Activated CD4-positive, alpha-beta T cell treated with anti-CD3 and anti-CD28 coated beads, Interleukin-2, Interleukin-6, amounts not matched to agents 100 ng/mL and 50 ng/mL, durations not matched to agents 16 hours and 8 hours (primary cell): Measurements from ENCODE around the gene SERINC4.

Experiments used
- DNase-seq: peaks from one replicate; pipeline ENCODE4 v3.0.0-alpha.2; 2020

SERINC4 gene

DNA sequence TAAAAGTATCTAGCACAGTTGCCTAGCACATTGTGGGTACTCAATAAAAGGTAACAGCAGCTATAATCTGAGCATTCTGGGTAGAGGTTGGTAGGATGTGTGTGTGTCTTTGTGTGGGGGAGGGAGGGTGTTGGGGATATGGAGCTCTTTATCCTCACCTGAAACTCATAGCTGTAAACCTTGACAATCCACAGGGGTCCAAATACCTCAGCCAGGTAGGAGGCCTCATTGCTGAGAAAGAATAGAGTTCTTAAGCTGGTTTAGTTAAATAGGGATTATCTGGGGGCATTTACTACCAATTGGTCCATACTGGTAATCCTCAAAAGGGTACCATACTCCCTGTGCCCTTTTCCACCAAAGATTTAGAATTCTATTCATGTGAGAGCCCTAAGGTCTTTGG is 4.0 kb downstream of the SERINC4 start:
- DNase-seq, result no peak

DNA sequence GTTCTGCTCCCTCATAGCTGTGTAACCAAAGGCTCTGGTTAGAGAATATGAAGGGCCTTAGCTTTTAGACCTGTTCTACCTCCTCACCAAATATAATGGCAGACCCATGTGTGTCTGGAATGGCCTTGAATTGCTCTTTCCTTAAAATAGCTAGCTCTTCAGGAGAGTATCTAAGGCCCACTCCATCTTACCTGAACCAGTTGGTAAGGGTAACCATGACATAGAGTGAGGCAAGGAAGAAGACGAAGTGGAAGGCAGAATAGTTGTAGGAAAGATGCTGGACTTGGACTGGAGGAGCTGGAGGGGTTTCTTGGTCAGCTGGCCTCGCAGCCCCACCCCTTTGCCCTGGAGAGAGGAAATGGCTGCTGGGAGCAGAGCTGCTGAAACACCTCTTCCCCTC is 4.8 kb downstream of the SERINC4 start:
- DNase-seq, result no peak

DNA sequence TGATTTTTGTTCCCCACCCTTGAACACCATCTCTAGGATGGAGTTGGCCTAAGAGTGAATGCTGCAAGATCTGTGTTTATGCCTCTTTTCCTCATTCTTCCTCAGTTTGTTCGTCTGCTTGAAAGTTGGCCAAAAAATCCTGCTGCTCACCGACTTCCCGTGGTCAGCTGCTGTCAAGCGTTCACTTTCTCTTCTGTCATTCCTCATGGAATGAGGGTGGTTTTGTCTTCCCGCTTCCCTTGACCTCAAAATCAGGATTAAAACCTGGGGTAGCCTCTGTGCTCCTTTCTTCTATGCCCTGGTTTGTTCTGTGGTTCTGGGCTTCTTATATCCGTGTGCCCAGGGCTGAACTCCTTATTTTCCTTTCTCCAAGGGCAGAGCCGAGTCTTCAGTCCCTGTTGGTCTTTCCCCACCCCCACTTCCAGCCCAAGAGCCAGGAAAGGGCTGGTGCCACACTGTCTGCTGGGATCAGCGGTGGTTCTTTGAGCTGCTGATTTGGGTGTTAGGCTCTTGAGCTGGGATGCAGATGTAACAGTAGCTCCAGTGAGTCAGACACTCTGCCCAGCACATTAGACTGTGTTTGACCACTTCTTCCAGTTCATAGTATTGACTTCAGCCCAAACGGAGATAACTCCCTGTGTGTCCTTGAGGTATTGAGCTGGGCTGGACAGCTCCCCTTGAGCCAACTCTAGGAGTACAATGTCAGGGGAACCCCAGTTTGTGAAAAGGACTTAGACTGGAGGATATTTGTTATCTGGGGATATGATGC is 5.6 kb downstream of the SERINC4 start:
- DNase-seq, result no peak

DNA sequence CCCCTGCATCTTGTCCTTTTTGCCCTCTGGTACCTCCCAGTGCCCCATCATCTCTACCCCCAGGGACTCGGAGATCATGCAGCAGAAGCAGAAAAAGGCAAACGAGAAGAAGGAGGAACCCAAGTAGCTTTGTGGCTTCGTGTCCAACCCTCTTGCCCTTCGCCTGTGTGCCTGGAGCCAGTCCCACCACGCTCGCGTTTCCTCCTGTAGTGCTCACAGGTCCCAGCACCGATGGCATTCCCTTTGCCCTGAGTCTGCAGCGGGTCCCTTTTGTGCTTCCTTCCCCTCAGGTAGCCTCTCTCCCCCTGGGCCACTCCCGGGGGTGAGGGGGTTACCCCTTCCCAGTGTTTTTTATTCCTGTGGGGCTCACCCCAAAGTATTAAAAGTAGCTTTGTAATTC is 6.4 kb downstream of the SERINC4 start:
- no peak for DNase-seq

DNA sequence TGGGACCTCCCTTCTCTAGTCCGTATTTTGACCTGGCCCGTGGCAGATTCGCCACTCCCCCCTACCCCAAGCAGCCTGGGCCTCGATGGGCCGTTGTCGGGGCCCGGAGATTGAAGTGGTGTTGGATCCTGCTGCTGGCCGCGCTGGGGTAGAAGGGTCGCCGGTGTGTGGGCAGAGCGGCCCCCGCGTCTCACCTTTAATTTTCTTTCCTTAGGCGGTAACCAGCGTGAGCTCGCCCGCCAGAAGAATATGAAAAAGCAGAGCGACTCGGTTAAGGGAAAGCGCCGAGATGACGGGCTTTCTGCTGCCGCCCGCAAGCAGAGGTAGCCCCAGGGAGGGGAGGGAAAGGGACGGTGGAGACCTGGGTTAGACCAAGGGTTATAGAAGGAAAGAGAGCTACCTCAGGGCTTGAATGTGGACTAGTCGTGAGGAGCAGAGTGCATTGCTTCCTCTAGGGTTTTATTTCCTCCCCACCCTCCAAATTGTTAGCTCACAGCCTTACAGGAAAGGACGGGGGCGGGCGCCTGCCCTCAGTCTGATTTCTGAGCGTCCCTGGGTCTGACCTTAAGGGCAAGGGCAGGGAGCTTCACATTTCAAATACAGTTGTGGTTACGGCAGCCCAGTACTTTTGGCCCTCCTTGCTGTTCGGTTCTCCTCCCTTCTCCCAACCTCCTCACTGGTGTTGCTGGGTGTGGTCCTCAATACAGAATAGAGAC is 7.1 kb downstream of the SERINC4 start:
- DNase-seq, result peak; percentile 51

DNA sequence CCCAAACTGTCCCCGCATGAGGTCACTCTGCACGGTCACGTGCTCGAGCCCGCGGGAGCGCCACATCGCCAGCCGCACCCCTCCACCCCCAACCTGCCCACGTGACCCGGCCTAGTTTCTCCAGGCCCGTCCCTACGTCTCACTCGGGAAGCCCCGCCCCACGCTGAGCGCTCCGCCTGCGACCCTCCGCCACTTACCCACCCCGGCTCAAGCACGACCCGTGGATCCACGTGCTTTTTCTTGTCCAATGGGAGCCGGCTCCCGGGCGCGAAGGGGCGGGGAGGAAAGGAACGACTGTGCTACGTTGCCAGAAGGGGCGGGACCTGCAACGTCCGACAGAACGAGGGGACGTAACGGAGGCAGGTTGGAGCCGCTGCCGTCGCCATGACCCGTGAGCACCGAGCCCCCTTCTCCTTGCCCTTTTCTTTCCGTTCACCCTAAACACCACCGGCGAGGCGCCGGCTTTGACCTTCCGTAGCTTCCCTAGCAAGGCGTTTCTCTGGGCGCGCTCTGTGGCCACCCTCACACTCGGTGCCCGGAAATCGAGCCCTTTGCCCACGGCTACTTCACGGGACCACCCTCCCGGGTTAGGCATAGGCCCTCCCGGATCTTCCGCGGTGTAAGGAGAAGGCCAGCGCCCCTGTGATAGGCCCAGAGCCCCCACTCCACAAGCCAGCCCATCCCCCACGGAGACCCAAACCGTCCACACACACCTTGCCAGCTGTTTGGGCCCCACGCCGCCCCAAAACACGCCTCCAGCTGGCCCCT is 7.8 kb downstream of the SERINC4 start, which contains the start of gene SERF2:
TSS of gene SERF2 (plus strand) at position 328 of the 768 bp plus-strand sequence. CDS start at position 385, 57 bp downstream.
- peak; percentile 100 for DNase-seq

DNA sequence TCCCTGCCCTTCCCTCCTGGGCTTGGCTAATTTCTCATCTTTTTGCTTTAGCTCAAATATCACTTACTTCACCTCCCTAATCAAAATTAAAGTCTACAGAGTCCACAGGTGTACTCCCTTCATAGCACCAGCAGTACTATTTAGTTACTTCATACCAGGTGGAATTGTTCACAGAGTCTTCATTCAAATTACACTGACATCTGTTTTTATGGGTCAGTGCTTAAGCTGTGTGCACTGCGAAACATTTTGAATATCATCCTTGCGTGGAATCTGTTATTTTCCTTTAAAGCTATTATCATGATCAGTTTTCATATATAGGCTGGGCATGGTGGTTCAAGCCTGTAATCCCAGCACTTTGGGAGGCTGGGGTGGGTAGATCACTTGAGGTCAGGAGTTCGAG is 10.6 kb downstream of the SERINC4 start:
- DNase-seq, result no peak

DNA sequence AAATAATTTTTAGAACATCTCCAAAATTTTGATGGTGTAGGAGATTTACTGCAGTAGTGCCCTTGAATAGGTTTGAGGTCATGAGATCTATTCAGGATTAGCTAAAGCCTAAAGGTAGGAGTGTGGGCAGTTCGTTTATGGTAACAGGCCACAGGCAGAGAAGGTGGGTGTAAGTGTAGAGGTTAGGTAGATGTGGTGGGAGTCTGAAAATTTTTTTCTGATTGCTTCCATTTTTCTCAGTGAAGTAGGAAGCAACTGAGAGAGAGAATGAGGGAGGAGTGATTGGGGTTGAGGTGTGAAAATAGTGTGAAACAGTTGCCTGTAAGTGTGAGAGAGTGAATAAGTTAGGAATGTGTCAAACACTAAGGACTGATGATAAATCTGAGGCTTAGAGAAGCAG is 21.0 kb downstream of the SERINC4 start:
- no peak for DNase-seq

DNA sequence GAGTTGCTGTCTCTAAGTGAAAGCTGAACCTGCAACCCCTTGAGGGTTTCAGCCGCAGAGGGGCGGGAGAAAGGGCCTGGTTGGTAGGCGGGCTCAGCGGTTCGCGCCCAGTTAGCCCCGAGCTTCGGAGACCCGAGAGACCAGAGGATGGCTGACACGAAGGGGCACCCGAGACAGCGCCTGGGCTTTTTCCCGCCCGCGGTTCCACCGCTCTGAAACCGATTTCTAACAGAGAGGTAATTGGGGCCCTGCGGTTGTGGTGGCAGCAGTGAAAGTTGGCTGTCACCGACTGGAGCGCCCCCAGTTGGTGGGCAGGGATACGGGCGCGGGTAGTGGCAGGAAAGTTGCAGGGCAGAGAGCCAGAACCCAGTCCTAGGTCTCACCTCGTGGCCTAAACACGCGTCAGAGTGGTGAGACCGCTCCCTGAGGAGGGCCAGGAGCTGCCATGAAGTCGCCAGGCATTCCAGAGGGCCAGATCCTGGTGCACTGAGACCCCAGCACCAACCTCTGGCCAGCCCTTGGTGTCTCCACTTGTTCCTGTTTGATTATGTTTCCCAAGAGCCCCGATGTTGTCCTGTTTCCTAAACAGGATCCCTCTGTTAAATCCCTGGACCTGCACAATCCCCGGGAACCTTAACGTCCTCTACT is 22.6 kb downstream of the SERINC4 start:
- peak; percentile 88 for DNase-seq

DNA sequence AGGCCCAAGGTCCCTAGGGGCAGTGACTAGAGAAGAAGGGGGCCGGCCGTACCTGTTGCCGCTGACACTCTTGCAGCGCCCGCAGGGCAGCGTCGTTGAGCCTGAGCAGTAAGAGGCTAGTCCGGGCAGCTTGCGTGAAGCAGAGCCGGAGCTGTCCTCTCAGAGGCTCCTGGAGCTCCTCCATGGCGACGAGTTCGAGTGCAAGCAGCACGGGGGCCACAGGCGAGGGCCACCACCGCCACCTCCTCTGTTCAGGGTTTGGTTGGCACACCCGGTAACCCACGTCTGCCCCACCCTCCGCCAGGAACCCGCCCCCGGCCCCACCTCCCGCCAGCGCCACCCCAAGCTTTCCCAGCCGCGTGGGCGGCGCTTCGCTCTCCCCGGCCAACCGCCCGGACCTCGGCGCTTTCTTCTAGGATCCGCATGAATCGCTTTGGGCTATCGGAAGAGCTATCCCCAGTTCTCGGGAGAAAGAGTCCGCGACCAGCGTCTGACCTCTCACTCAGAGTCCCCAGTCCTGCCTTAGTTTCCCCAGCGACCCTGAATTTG is 23.2 kb downstream of the SERINC4 start, which contains the start of gene ELL3:
TSS of gene ELL3 (minus strand) at position 249 of the 549 bp plus-strand sequence. CDS start at position 184, 65 bp downstream.
- peak; percentile 82 for DNase-seq

DNA sequence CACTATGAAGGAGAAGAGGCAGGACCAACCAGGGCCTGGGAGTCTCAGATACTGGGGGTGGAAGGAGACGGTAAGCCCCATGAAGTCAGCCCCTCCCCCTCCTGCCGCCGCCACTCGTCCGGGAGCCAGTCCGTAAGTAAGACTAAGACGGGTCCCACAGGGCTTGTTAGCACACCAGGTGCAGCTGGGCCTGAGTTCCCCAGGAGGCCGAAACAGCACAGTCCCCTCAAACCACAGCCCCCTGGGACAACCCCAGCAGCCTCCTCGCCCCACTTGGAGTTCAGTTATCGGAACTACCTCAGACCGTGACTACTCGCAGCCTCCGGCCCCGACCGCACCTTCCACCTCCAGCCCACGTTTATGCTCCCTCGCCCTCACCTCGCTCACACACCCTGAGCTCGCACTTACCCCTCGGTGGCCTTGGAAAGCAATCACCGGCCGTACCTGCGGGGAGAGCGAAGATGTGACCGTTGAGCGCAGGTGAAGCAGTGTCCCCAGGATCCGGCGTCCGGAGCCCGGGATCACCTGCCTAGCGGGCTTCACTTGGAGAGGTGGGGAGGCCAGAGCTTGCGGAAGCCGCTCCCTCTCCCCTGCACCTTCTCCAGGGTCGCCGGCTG is 23.8 kb downstream of the SERINC4 start:
- no peak for DNase-seq

DNA sequence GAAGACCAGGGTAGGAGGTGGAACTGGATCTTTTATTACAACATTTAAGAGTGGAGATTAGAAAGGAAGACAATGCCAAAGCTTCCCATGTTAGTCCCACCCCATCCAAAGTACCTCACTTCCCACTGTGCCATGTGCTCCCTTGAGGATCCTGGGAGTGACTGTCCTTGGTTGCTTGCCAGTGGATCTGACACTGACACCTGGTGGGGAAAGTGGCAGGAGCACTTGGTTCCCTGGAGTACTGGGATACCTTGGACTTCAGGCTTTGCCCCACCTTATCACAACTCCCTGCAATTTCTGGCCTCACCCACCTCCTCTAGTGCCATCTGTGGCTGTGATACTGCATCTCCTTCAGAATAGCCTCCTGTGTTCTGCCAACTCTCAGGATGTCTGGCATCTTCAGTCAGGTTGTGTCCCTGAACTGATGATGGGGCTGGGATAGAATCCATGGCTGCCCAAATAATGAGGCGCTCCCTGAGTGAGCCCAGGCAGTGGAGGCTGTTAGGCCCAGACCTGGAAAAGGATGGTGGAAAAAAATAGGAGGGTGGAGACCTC is 24.5 kb downstream of the SERINC4 start:
- no peak for DNase-seq

DNA sequence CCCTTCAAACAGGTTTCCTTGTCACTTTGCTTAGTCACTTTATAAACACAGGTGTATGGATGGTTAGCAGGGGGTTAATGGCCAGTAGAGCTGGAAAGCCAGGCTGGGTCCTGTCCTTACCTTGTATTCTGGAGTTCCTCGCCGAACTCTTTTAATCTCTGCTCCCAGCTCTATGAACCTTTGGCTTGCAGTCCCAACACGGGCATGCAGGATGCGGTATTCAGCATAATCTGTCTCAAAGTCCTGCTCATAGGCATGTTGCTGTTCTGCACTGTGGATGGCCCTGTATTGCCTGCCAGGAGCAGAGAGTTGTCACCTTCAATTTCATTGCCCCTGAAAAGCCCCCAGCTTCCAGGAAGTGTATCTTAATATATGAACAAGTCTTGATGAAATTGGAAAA is 26.0 kb downstream of the SERINC4 start:
- no peak for DNase-seq

DNA sequence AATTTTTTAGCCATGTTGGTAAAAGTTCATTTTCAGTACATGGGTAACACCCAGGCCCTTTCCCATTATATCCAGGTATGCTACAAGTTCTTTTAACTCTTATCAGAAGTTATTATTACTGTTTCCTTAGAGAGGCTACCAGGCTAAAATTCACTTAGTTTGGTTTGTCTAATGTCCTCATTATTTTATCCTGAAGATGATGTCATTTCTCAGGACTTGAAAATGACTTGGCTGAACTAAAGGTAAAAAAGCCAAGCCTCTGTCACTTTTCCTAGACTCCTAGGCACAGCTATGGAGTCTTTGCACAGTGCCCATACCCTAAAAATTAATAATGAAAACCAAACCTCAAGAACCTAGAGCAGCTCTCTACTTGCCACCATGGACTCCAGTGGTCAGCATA is 27.4 kb downstream of the SERINC4 start:
- DNase-seq, result no peak

DNA sequence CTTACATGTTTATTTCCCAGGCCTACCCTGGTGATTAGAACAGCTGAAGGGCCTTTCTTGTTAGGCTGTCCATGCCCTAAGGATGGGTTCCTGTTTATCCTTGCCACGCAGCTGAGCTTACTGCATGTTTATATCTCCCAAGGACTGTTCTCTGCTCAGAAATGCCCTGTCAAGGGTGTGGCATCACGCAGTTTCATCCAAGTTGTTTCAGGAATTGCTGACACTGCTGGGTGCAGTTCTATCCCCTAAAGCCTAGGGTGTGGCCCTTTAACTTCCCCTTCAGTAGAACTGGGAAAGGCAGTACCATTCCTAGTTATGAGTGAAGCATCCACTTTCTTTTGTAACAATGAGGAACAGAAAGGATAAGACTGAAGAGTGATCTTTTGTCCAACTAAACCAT is 28.2 kb downstream of the SERINC4 start:
- no peak for DNase-seq

DNA sequence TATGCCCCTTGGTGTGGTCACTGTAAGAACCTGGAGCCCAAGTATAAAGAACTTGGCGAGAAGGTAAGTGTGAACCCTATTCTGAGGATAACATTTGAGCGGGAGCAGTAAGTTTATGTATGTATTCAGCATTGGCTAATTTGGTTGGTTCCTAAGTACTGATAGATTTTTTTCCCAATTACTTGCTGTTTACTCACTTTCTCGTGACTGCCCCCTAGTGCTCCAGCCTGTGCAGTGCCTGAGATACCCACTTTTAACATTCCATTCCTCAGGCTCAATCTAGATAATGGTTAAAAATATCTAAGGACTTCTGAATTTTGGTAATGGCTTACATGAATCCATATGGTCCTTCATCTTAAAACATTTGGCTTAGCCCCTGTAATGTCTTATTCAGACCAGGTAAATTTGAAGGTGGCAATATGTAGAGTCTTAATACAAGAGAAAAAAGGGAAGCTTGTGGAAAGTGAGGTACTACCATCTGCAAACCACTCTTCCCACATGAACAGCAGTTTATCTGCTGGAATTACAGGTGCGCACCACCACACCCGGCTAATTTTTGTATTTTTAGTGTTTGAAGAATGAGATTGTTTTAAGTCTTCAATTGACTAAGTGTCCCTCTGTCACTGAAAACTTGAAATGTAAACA is 30.3 kb downstream of the SERINC4 start:
- peak; percentile 62 for DNase-seq

DNA sequence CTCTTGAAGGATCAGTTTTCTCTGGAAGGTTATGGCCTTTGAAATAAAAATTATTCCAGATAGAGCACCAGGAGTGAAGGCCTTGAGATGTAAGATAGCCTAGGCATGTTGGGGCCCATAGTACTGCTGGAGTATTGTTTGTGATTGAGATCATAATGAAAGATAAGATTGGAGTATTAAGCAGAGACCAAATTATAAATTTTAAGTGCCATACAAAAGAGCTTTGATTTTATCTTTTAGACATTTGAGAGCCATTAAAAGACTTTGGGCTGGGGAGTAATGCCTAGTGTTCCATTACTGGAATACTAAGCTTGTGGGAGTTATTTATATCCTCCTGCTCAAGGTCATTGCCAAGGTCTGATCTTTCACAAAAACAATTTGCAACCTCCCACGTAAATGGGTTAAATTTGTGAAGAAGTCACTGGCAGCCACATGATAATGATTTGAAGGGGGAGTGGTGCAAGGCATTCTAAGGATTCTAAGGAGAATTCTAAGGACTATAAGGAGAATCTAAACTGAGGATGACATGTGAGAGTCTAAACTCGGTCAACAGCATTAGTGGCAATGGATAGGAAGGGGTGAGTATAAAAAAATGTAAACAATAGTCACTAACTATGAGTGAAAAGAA is 36.1 kb downstream of the SERINC4 start:
- no peak for DNase-seq

DNA sequence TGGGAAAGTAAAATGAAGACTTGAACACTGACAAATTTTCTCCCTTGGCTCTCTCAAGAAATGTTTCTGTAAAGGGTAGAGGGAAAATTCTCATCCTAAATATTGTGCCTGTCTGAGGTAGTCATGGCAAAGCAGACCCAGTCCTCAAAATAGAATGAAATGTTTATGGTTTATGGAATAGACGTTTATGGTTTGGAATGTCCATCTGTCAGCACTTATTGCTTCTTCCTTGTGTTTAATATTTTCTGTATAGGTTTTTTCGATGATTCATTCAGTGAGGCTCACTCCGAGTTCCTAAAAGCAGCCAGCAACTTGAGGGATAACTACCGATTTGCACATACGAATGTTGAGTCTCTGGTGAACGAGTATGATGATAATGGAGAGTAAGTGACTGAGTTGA is 37.2 kb downstream of the SERINC4 start:
- no peak for DNase-seq

DNA sequence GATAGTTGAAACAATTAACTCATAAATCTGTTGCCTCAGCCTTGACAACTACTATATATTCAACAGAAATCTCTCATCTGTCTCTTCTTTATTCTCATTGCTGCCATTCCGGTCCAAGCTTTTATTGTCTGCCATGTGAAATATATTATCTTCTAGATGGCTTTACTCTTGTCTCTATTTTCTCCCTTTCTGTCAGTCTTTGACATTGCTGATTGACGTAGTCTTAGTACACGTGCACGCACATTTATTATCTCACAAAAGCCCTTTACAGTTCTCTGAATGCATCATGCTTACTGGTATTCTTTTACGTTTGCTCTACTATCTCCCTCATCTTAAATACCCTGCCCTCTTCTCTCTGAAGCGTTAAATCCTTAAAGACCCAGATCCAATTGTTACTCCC is 48.1 kb downstream of the SERINC4 start:
- no peak for DNase-seq

DNA sequence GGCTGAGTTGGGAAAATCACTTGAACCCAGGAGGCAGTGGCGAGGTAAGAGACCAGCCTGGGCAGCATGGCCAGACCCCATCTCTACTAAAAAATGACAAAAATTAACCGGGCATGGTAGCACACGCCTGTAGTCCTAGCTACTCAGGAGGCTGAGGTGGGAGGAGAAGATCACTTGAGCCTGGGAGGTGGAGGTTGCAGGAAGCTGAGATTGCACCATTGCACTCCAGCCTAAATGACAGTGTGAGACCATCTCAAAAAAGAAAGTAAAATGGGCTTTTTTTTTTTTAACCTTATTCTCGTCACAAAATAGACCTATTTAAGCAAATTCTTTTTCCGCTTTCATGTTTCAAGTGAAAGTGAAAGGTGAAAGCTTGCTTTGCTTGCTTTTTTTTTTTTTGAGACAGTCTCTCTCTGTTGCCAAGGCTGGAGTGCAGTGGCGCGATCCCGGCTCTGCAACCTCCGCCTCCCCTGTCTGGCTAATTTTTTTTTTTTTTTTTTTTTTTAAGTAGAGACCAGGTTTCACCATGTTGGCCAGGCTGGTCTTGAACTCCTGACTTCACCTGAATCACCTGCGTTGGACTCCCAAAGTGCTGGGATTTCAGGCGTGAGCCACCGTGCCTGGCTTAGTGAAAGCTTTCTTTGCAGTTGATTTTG is 50.2 kb downstream of the SERINC4 start:
- DNase-seq, result peak; percentile 71
